GM19455 (cell line): ENCODE measurements around the gene DDRGK1.

Experiments used
- ATAC-seq: cut with Tn5 transposase; IDR thresholded peaks from one replicate; pipeline ENCODE4 v1.9.1; 2021; ENCODE audit not compliant: unreplicated experiment

DDRGK1 gene

DNA sequence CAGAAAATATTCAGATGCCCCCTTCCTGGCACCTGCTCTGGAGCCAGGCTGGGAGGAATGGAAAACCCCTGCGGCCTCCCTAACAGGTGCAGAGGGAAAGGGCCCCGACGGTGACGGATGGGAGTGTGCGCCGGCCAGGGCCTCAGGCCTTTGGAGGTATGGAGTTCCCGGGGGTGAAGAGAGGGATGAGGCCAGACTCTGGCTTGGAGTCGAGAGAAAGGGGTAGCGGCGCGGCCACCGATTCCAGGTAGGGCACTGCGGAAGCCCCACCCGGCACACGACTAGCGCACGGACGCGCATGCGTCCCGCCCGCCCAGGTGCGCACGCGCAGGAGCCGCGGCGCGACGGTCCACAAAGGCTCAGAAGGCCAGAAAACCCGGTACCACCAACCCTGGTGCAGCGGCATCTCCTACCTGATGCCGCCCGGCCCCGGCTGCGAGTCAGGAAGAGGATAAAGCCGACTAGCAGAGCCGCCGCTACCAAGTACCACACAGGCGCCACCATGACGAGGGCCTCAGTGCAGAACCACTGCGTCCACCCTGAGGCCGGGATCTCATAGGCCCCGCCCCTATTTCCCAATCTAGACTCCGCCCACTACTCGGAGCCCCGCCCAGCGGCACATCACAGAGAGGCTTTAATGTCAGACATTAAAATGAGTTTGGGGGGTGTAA is at the start of gene DDRGK1:
Gene DDRGK1, minus strand, starts transcription at position 559 of the 671 bp plus-strand sequence. Its CDS starts 55 bp downstream, at position 504.
- peak; percentile 84 for ATAC-seq

DNA sequence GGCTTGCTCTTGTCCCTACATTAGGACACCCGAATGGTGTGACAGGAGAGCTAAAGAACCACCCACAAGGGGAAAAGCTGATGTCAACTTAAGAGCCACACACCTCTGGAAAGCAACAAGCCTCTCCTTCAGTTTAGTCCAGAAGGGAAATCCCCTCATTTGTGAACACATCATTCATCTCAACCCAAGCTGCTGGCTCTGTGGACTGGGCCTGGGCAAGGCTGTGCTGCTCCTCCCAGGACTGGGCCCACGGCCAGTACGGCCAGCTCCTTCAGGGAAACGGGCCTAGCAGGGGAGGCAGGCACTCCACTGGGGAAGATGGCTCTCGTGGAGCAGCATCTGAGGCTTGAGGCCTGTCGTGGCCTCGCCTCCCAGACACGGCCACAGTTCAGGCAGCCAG is 47.3 kb upstream of the DDRGK1 start:
- ATAC-seq: no peak

DNA sequence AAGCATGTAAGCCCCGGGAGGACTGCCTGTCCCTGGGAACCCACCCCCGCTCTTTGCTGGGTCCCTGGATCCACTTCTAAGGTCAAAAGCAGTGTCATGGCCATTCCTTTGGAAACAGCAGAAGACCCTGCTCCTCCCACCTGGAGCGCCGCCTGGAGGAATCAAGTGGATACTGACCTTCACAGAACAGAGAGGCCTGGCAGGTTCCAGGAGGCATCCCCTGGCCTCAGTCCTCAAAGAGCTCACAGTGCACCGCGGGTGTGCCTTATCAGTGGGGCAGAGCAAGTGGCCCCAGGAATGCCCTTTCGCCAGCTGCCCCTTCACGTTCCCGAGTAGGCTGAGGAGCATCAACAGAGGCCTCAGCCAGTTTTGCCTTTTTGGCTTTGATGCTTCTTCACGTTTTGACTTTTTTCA is 45.6 kb upstream of the DDRGK1 start:
- no peak for ATAC-seq

DNA sequence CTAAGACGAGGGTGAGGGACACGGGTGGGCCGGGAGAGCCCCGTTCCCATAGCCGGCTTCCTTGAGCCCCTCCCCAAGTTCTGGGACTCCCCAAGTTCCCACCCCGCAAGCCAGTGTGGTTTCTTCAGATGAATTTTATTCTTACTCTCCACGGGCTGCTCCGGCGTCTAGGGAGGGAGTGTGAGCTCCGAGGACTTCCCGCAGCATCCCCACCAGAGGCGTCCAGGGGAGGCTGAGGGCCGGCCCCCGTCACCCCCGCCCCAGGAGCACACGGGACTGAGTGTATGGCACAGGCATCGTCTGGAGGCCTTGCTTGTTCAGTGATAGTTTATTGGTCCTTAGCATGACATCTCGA is 44.5 kb upstream of the DDRGK1 start:
- ATAC-seq: no peak

DNA sequence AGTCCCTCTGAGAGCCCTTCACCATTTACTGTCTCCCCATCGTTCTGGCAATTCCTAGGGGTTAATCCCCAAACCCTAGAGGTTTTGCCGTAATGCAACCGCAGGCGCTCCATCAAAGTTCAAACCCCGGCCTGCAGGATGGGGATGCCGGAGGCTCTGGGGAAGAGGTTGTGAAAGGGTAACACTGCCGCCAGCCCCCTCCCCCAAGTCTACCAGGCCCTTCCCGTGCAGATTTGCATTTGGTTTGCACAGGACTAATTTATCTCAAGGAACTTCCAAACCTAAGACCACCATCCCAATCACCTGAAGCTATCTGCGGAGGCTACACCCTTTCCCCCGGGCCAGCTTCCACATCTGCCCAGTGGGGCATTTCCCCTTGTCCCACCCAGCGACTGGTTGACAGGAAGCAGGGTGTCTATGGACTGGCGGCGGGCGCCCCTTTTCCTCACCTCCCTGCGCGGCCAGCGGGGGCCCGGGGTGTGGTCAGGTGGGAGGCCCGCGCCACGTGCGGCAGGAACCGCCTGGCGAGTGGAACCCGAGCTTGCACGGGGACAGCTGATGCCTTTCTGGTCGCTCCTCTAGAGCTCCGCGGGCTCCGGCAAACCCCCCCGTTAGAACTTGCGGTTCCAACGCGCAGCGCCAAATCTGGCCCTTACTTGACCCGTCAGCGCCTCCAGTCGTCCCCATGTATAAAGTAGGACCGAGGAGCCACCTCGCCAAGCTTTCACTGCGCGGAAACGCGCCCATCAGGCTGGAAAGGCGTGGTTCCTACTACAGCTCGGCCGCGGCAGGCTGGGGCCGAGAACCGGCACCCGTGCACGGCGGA is 43.9 kb upstream of the DDRGK1 start:
- ATAC-seq: no peak

DNA sequence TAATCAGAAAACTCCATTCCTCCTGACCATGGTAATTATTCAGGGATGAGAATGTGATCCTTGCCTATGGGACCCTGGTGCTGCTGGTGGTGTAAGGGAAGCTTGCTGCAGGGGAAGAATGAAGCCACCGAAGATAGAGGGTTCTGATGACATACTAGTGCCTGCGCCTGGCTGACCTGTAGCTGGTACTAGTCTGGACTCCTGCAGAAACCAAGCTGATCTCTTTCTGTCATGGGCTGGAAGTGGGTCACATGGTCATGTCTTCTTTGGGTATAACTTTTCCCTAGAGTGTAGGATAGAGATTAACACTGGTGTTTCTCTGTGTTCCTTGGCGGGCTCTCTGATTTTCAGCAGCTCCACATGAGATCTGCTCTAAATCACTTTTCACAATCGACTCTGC is 43.2 kb upstream of the DDRGK1 start:
- ATAC-seq: no peak

DNA sequence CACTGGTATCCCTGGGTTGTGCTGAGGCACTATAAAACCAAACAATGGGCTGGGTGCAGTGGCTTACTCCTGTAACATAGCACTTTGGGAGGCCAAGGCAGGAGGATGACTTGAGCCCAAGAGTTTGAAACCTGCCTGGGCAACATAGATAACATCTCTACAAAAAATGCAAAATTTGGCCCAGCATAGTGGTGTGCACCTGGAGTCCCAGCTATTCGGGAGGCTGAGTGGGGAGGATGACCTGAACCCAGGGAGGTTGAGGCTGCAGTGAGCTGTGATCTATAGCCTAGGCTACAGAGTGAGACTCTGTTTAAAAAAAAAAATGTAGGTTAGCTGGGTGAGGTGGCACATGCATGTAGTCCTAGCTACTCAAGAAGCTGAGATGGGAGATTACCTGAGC is 42.2 kb upstream of the DDRGK1 start:
- no peak for ATAC-seq

DNA sequence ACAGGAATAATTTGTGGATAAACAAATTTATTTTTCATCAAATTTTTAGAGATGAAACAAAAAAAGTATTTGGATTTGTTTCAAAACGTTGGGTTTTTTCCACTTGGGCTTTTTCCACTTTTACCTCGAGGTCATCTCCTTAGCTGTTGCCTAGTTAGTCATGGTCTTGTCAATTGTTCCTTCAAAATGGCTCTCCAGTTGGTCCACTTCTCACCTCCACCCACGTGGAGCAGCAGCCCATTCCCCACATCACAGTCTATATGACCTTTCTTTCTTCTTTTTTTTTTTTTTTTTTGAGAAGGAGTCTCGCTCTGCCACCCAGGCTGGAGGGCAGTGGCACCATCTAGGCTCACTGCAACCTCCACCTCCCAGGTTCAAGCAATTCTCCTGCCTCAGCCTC is 41.2 kb upstream of the DDRGK1 start:
- no peak for ATAC-seq

DNA sequence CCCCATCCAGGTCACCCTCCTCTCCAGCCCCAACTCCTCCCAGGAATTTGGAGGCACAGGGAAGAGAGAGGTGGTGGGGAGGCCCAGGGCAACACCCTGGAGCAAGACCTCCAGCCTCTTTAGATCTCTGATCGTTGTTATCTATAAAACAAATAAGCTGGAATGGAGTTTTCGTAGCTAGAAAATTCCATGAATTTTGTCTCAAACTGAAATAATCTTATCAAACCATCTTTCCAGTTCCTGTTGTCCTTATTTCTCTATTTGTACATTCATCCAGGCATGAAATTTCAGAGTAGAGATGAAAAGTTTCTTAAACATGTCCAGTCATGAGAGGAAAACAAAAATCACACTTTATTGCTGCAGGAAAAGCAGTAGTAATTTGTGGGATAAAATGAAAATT is 40.7 kb upstream of the DDRGK1 start:
- ATAC-seq: no peak

DNA sequence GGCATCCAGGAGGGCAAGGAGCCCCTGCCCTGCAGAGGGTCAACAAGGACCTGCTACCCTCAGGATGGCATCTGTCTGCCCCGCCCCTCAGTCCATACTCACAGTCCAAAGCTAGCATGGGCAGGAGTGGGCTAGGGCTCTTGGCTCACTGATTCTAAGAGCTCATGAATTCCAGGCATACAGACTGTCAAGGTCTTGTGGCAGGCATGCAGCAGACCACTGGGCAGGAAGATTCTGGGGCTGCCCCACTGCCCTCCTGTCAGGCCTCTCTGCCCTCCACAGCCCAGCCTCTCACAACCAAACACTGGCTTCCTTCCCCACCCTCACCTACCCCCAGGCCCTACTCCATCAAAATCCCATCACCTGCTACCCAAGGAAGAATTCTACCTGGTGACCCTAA is 40.1 kb upstream of the DDRGK1 start:
- ATAC-seq: no peak

DNA sequence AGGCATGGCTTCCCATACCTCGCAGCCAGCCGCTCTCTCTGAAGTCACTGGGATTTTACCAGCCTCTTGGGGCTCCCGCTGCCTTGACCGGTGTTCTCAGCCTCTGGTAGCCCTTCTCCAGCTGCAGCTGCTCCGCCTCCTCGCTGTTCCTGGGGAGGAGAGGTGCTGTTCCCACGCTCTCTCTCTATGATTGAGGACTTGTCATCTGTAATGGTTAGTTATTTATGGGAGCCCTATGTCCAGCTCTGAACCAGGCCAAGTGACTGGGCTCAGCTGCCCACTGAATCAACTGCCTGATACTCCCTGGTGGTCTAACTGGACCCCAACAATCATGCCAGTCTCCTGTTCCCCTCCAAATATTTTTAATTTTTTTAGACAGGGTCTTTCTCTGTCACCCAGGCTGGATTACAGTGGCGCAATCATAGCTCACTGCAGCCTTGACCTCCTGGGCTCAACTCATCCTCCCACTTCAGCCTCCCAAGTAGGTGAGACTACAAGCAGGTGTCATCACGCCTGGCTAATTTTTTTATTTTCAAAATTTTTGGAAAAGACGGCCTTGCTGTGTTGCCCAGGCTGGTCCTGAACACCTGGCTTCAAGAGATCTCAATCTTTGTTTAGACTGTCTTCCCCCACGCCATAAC is 39.4 kb upstream of the DDRGK1 start:
- no peak for ATAC-seq

DNA sequence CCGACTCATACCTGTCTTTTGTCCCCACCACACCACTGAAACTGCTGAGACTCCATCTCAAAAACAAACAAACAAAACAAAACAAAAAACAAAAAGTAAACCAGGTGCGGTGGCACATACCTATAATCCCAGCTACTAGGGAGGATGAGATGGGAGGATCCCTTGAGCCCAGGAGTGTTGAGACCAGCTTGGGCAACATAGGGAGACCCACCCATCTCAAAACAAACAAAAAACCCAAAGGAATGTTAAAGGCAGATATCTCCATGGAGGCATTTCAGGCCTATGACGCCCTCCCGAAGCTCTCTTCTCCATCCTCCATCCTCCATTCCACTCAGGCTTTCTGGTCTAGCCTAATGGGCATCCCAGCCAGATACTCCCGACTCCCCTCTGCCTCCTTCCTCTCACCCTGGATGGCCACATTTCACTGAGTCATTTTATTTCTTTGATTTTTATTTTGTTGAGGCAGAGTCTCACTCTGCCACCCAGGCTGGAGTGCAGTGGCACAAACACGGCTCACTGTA is 37.8 kb upstream of the DDRGK1 start:
- no peak for ATAC-seq

DNA sequence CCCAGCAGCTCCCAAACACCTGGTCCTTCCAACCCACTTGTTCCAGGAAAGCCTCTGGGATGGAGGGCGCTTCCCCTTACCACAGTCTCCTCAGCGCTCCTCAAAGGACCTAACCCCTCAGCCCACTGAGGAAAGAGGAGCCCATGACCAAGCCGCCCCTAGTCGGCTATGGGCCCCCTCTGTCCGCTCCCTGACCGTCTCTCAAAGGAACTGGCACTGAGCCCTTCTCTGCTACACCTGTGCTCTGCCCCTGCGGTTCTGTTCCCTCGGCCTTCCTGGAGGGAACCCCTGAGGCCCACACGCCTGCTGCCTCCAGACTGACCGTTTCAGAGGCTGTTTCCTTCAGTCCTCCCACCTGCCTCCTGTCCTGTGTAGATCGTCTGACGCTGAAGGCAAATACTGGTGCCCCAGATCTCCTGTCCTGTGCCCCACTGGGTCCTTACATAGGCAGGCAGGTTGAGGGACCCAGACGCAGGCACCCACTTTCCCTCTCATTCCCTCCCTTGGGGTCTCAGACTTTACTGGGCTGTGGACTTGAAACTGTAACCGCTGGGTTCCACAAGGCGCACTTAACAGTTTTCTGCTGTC is 36.4 kb upstream of the DDRGK1 start:
- no peak for ATAC-seq

DNA sequence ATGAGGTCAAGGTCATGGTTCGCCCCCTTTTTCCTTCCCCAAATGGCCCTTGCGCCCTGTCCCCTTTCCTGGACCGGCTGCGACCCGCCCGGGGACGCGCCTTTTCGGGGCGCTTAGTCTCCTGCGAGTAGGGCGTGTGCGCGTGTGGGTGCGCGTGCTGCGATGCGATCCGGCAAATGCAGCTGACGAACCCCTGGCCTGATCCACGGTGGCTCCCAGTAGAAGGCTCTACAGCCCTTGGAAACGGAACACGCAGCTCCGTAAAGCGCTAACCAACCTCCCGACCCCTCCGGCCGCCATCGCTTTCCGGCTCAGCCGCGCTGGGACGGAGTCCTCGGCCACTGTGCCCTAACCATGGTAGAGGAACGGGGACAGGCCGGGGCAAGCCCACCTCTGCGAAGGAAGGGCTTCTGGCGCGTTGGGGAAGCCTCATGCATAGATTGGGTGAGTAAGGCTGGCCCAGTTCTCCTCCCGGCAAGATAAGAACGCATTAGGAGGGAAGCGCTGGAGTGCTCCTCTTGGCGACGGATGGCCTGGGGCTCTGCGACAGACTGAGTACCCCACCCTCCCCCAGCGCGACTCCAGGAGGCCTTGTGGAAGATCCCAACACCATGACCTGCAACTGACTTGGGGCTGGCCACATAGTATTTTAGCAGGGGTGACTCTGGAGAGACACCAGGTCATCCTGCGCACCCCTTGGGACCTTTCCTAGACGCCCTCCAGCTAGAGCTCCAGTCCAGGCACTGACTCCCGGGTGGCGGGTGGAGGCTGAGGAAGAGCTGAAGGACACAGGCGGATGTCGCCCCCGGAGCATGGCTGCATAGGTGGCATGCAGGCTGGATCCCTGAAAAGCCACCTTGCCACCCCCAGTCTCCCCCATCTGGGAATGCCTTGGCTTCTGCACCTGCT is 35.6 kb upstream of the DDRGK1 start:
- ATAC-seq: no peak

DNA sequence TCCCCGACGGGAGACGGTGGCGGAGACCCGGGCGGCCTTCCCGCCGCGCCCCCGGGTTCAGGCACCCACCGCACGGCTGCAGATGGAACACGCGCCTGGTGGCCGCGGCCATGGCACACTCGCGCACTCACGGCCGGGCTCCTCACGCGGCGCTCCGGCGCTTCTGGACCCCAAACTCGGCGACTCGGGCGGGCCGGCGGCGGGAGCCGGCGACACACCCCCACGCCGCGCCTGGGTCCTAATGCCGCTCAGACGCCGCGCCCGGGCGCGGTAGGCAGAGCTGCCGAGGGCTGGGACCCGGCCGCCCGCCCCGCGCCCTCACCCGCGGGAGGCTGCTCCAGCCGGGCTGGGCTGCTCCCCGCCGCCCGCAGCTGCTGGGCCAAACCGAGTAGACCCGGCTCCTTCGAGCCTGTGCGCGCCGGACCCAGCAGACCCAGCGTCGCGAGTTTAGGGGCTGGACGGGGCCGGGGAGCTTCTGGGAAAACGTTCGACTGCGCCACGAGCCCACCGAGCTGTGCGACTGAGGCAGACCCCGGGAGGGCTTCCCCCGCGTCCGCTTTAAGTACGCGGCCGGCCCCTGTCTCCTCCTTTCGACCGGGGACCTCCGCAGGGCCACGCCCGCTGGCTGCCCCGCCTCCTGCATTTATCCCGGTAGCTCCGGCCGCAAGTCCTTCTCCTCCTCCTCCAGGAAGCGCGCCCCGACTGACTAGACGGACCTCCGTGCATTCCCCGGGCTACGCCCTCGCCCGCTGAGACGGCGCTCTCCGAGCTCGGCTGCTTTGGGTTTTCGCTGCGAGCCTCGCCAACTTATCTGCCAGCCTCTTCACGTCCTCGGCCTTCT is 34.8 kb upstream of the DDRGK1 start, which contains the start of gene SLC4A11:
Gene SLC4A11, minus strand, starts transcription at position 165 of the 841 bp plus-strand sequence. Its CDS starts 53 bp downstream, at position 112.
- peak; percentile 62 for ATAC-seq

DNA sequence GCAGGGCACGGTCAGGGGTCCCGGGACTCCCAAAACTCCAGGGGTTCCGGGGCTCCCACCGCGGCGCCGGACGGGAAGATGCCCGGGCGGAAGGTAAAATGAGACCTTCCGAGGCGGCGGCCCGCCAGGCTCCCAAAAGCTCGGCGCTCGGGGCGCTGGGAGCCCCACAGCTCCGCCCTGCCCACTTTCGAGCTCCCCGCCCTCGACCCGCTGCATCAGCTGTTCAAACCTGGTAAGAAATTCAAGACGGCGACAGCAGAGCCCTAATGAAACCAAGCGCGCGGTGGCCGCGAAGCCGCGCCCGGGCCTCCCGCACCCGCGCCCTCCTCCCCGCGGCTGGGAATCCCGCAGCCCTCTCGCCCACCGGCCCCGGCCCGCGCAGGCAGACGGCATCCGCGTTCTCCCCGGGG is 34.1 kb upstream of the DDRGK1 start:
- peak; percentile 47 for ATAC-seq

DNA sequence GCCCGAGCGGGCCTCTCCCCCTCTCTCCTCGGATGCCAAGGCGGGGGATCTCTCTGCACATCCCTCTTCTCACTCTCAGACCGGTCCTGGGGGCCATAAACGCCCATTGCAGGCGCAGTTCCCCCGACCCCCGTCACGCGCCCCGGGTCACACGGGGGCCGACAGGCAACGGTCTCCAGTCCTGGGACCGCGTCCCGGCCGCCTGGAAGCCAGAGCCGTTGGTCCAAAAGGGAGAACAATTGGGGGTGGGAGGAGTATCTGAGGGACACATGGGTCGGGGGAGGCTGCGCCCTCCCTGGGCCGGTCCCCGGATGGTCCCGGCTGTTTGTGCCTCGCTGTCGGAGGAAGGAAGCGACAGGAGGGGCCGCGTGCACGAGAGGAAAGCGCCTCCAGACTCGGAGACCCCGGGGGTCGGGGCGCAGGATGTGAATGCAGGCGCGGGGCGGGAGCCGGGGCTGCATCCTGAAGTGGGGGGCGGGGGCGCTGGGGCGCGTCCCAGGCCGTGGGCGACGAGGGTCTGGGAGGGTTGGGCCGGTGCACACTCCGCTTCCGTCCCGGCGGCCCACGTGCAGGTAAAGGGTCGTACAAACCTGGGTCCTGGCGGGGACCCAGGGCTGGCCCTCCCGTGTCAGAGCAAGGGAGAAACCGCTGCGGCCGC is 33.6 kb upstream of the DDRGK1 start:
- peak; percentile 22 for ATAC-seq

DNA sequence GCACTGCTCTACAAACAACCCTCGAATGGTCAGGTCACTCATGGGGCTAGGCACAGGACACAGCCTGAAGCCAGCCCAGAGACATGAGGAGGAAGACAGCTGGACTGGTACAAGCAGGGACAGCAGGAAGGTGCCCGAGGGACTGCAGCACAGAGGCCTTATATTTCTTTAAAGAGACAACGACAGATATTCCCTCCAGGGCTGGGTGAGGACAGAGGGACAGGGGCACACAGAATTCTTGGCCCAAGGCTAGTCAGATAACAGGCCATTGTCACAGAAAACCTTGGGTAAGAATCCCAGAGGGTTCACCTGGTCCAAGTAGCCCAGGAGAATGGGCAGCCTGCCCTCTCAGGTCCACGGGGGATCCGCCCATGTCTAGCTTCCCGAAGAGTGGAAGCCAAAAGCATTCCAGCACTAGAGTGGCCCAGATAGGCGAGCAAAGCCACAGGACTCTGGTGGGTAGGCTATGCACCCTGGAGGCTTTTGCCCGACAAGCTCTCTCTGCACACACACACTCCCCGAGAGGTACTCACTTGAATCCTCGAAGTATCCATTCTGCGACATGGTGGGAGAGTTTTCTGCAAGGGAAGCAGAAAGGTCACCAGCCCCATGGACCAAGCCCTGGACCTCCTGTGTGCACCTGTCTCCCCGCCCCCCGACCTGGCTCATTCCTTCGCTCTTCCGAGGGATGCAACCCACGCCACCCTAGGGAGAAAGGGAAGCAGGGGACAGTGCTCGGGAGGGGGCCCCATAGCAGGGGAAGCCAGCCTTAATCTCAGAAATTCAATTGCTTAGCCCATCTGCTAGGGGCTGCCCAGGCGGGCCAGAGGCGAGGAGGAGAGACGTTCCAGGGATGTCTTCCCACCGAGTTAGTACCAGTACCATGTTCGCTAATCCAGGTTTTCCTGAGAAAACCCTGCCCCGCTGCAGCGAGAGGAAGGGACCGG is 32.8 kb upstream of the DDRGK1 start:
- ATAC-seq: no peak
